MCF 10A (cell line): Measurements from ENCODE around the gene PRPF40B. TPM values are rescaled to one million over a fixed set of nuclear protein-coding genes. Genes with fewer than 3 reads are reported as not detected.

Experiments used
- BruUV-seq: library from RNA; stranded (reverse); fragments of 400-500 nt; replicated peaks from 2 replicates; lab custom pipeline; 2021; lab: Mats Ljungman, UMichigan
- CTCF ChIA-PET: fragments of 300-600 bp; sonication (Branson Sonifier 250); formaldehyde crosslinking; extraction: SDS; loops from one replicate; lab custom pipeline; 2021; ENCODE audit warnings: antibody characterized with exemption, inconsistent platforms; lab: Yijun Ruan, JAX
- POLR2A ChIA-PET: fragments of 300-600, 350-650 bp; sonication (Branson Sonifier 250); formaldehyde crosslinking; extraction: SDS; loops from one replicate; lab custom pipeline; 2020; ENCODE audit warnings: antibody characterized with exemption, inconsistent platforms; lab: Yijun Ruan, JAX
- DNase-seq: peaks from one replicate; pipeline ENCODE4 v3.0.0-alpha.2; 2018; ENCODE audit not compliant: unreplicated experiment
- H3K27ac Mint-ChIP-seq: one replicate; pipeline ENCODE4 v1.8.0; 2022; ENCODE audit warnings: mild to moderate bottlenecking, low read depth, mixed read lengths; ENCODE audit not compliant: unreplicated experiment
- H3K27me3 Mint-ChIP-seq: one replicate; pipeline ENCODE4 v1.8.0; 2022; ENCODE audit warnings: mixed read lengths; ENCODE audit not compliant: insufficient read depth, unreplicated experiment
- H3K36me3 Mint-ChIP-seq: one replicate; pipeline ENCODE4 v1.8.0; 2022; ENCODE audit warnings: mild to moderate bottlenecking, moderate library complexity, mixed read lengths; ENCODE audit not compliant: insufficient read depth, unreplicated experiment
- H3K4me1 Mint-ChIP-seq: one replicate; pipeline ENCODE4 v1.8.0; 2022; ENCODE audit warnings: mixed read lengths; ENCODE audit not compliant: insufficient read depth, unreplicated experiment
- H3K4me3 Mint-ChIP-seq: one replicate; pipeline ENCODE4 v1.8.0; 2022; ENCODE audit warnings: mild to moderate bottlenecking, moderate library complexity, mixed read lengths; ENCODE audit not compliant: unreplicated experiment
- H3K9me3 Mint-ChIP-seq: one replicate; pipeline ENCODE4 v1.8.0; 2022; ENCODE audit warnings: mixed read lengths; ENCODE audit not compliant: unreplicated experiment
- intact Hi-C: fragments of 100-400 bp; cut with micrococcal nuclease; formaldehyde crosslinking; loops from 2 replicates; pipeline ENCODE4 v1.14.1; 2022
- total RNA-seq: library from RNA; stranded (reverse); gene quantifications from 2 replicates; pipeline ENCODE4 v1.2.3, GENCODE V29; 2022
- TF ChIP-seq, protein P1 (sequence below): fragments of 200-600 bp; IDR thresholded peaks from one replicate; pipeline ENCODE4 v1.8.0; 2022; ENCODE audit warnings: antibody characterized with exemption, mild to moderate bottlenecking; ENCODE audit not compliant: unreplicated experiment

PRPF40B gene
- total RNA-seq, 1 experiment from 2014 or later: 48.5 TPM

DNA sequence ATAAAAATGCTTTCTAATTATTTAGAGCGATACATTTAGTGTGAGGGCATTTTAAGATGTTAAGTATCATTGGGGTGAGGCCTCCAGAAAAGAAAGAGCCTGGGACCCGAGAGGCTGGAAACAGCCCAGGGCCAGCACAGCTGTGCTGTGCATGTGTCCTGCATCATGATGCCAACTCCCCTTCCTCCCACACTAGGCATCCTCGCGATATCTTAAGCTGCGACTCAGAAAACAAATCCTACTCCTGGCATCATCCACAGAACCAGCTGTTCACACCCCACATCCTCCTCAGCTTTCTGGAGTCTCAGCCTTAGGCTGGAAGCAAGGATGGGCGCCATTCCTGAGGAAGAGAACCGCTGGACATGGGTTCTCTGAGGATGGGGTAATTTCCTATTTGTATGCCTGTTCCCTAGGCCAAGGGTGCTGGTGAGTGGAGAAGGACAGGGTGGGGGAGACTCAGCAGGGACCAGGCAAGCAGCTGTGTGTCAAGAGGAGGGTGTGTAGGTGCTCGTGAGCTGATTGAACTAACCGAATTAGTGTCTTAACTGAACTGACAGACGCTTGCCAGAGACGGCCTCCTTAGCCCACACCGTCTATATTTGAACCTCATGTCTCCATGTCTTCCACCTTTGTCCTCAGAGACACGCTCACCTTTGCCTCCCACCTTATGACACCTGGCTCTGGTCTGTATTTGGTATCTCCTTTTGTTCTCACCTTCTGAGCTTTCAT is 39.8 kb upstream of the PRPF40B start:
- ChIA-PET POLR2A (no interaction called here), CTCF (interaction anchor here (0.5 to 6.8 kb wide), 7 partner anchors 9 to 254 kb away, joined by 3 to 69 read pairs (median 4); no protein-coding TSS in a partner anchor)
- no peak for DNase-seq
- Mint-ChIP-seq H3K4me1 (peaks cover 6% of the 10 kb centered on the region), H3K27me3 (no peaks in the 10 kb centered on the region), H3K36me3 (no peaks in the 10 kb centered on the region), H3K27ac (no peak overlapping the region), H3K9me3 (no peaks in the 10 kb centered on the region), H3K4me3 (no peak overlapping the region)
- BruUV-seq: no TSS peak
- TF ChIP-seq, protein P1, sequence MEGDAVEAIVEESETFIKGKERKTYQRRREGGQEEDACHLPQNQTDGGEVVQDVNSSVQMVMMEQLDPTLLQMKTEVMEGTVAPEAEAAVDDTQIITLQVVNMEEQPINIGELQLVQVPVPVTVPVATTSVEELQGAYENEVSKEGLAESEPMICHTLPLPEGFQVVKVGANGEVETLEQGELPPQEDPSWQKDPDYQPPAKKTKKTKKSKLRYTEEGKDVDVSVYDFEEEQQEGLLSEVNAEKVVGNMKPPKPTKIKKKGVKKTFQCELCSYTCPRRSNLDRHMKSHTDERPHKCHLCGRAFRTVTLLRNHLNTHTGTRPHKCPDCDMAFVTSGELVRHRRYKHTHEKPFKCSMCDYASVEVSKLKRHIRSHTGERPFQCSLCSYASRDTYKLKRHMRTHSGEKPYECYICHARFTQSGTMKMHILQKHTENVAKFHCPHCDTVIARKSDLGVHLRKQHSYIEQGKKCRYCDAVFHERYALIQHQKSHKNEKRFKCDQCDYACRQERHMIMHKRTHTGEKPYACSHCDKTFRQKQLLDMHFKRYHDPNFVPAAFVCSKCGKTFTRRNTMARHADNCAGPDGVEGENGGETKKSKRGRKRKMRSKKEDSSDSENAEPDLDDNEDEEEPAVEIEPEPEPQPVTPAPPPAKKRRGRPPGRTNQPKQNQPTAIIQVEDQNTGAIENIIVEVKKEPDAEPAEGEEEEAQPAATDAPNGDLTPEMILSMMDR: no peak
- intact Hi-C loops: loop anchor here (10.0 kb wide), 1 partner anchor 299 kb away; no protein-coding TSS in a partner anchor

DNA sequence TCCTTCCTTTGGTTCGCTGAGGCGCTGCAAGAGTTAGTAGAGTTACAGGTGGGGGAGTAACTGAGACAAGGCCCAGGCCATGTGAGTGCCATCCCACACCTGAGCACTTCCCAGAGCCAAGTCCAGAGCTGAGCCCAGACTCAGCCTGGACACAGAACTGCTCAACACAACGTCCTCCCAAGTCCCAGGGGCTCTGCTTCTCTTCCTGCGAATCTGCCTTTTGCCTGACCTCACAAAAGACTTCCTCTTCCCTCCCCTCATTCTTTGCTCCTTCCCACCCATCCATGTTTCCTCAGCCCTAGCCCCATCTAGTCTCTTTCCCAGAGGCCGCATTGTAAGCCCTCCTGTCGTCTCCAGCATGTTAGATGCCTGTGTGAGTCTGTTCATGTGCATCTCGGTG is 38.8 kb upstream of the PRPF40B start:
- CTCF ChIA-PET: interaction anchor here (0.6 to 2.1 kb wide), 2 partner anchors 137 to 226 kb away, joined by 5 to 10 read pairs; no protein-coding TSS in a partner anchor
- Mint-ChIP-seq H3K36me3 (no peaks in the 10 kb centered on the region), H3K9me3 (no peaks in the 10 kb centered on the region), H3K4me3 (no peak overlapping the region), H3K27me3 (no peaks in the 10 kb centered on the region), H3K4me1 (peaks cover 6% of the 10 kb centered on the region), H3K27ac (no peak overlapping the region)
- intact Hi-C loops: loop anchor here (10.0 kb wide), 1 partner anchor 300 kb away; no protein-coding TSS in a partner anchor
- no peak for DNase-seq
- POLR2A ChIA-PET: interaction anchor here (0.8 kb wide), 1 partner anchor 283 kb away, joined by 3 read pairs; no protein-coding TSS in a partner anchor
- TF ChIP-seq, protein P1: no peak
- BruUV-seq: no TSS peak

DNA sequence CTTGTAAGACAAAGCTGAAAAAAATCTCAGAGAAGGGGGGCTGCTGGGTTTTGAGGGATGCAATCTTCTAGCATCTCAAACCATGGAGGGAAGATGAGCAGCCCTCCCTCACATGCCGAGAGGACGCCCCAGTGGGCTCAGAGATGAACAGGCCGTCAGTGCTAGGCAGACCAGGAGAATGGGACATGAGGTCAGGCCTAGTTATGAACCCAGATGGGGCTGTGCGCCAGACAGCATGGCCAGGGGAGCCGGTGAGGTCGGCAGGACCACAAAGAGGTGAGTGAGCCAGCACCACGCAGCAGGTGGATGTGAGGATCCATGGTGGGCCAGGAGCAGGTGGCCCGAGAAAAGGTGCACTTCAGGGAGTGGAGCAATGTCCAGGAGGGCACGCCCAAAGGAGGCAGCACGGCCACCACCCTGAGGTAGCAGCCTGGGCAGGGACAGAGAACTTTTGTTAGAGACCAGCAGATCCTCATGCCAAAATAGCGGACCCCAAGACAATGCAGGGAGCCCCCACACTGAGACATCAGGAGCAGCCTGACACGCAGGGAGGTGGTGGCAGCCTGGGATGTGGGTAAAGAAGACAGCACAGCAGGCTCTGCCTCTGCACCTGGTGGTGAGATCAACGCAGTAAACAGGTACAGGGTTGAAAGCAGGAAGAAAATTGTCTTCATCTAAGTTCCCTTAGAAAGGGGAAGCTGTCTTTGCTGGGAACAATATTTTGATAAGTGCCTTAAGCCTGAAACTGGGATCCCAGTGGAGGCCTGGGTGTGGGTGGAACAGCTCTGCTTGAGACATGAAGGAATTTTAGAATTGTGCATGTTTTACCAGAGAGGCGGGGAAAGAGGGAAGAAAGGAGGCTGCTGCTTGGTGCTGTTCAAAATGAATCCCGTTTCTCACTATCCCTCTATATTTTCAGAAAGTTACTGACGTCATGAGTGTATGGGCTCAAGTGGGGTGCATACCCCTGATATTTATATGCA is 37.6 kb upstream of the PRPF40B start:
- ChIA-PET POLR2A (no interaction called here), CTCF (interaction anchor here (0.6 to 2.1 kb wide), 2 partner anchors 227 to 580 kb away, joined by 3 to 10 read pairs; no protein-coding TSS in a partner anchor)
- H3K36me3 Mint-ChIP-seq: no peaks in the 10 kb centered on the region
- H3K4me3 Mint-ChIP-seq: no peak overlapping the region
- intact Hi-C loops: loop anchor here (10.0 kb wide), 1 partner anchor 301 kb away; no protein-coding TSS in a partner anchor
- no peaks in the 10 kb centered on the region for H3K4me1 Mint-ChIP-seq
- BruUV-seq: no TSS peak
- DNase-seq: no peak
- TF ChIP-seq, protein P1: no peak
- H3K27ac Mint-ChIP-seq: no peak overlapping the region
- no peaks in the 10 kb centered on the region for H3K9me3 Mint-ChIP-seq
- H3K27me3 Mint-ChIP-seq: no peaks in the 10 kb centered on the region
